GM21619 (cell line): ENCODE results near the gene BRAF.
"Not testable (repeated sequence)": the region's sequence is repeated elsewhere in the genome, so short reads cannot be mapped to it uniquely, and the experiment has no call there.

Experiments used
- ATAC-seq: cut with Tn5 transposase; IDR thresholded peaks from one replicate; pipeline ENCODE4 v1.9.1; 2021; ENCODE audit not compliant: unreplicated experiment

The BRAF gene

GRCh38 chr7:140684066-140684950 lies 240.4 kb downstream of the BRAF start:
- no peak for ATAC-seq

GRCh38 chr7:140683657-140684056 lies 241.1 kb downstream of the BRAF start:
- no peak for ATAC-seq

GRCh38 chr7:140681766-140682165 lies 243.0 kb downstream of the BRAF start:
- ATAC-seq = no peak

DNA sequence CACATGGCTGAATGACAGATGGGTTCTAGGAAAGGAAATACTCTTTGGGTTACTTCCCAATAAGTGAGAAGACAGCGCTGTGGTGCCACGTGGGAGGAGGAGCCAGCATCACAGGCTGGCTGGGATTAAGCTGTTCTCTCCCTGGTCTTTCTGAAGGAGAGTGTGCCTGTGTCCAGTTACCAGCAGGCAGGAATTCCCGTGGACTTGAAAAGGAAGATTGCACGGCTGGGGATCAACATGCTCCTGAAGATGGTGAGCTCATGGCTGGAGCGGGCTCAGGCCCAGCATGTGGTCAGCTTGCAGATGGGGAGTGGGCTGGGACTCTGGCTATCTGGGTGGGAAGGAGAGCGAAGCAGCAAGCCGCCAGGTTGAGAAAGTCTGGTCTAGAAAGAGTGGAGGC lies 243.8 kb downstream of the BRAF start:
- no peak for ATAC-seq

GRCh38 chr7:140679186-140679585 lies 245.5 kb downstream of the BRAF start:
- ATAC-seq = no peak

DNA sequence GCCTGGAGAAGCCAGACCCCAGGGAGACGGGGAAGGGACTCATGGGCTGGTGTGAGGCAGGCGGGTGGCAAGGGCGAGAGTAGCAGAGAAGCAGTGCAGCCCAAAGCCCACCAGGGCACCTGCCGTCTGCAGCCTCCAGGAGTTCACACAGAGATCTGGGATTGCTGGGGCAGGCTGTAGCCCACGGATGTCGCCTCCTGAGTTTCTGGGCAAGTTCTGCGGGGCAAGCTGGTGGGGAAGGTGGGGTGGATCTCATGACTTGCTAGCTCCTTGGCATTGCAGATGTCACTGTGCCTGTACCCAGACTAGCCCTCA lies 246.0 kb downstream of the BRAF start:
- ATAC-seq = no peak

- ATAC-seq = no peak
Observed at GRCh38 chr7:140678081-140678815, 246.5 kb downstream of the BRAF start.

DNA sequence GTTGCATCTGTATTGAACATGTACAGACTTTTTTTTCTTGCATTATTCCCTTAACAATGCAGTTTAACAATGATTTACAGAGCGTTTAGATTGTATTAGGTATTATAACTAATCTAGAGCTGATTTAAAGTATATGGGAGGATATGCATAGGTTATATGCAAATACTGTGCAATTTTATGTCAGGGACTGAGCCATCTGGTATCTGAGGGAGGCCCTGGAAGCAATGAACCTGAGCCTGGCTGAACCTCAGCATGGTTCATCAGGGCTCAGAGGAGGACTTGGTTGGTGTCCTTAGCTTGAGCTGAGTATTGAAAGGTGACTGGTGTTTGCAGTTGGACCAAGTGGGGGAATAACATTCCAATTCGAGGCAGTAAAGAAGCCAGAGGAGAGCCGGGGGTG lies 247.2 kb downstream of the BRAF start:
- no peak for ATAC-seq

DNA sequence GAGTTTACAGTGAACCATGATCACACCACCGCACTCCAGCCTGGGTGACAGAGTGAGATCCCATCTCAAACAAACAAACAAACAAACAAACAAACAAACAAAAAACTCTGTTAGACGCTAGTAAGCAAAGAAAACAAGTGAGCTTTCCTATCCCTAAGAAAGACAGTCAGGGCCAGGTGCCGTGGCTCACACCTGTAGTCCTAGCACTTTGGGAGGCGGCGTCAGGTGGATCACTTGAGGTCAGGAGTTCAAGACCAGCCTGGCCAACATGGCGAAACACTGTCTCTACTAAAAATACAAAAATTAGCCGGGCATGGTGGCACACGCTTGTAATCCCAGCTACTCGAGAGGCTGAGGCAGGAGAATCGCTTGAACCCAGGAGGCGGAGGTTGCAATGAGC lies 247.8 kb downstream of the BRAF start:
- ATAC-seq = not testable (repeated sequence)

GRCh38 chr7:140676306-140676705 lies 248.4 kb downstream of the BRAF start:
- ATAC-seq = peak; percentile 53

DNA sequence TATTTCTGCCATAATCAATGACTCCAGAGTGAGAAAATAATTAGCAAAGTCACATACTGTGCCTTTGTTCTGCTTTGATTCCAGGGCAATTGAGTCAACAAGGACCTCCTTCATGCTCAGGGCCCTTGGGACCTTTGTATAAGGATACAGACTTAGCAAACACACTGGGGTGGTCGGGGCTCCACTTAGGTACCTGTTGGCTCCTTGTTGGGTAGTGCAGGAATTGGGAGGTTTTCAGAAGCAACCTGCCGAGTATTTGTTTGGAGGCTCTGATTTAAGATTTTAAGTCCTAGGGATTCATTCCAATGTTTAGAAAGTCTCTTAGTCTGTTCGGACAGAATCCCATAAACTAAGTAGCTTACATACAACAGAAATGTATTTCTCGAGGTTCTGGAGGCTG lies 249.0 kb downstream of the BRAF start:
- no peak for ATAC-seq

- ATAC-seq = no peak
Observed at GRCh38 chr7:140674899-140675701, 249.6 kb downstream of the BRAF start.

GRCh38 chr7:140674356-140674800 lies 250.4 kb downstream of the BRAF start:
- peak; percentile 16 for ATAC-seq

DNA sequence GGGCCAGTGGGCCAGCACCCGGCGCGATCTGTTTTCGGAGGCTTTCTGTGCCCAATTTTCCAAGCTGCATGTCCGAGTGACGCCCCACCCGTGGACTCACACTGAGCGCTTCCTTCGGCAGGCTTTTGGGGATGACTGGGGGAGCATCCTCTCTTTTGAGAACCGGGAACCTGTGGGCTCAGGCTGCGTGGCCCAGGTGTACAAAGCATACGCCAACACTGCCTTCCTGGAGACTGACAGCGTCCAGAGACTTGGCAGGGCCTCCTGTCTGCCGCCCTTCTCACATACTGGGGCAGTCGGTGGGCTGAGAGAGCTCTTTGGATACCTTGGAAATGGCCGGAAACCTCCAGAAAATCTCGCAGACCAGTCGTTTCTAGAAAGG lies 251.0 kb downstream of the BRAF start:
- no peak for ATAC-seq

- peak; percentile 37 for ATAC-seq
Observed at GRCh38 chr7:140673063-140673773, 251.5 kb downstream of the BRAF start.

DNA sequence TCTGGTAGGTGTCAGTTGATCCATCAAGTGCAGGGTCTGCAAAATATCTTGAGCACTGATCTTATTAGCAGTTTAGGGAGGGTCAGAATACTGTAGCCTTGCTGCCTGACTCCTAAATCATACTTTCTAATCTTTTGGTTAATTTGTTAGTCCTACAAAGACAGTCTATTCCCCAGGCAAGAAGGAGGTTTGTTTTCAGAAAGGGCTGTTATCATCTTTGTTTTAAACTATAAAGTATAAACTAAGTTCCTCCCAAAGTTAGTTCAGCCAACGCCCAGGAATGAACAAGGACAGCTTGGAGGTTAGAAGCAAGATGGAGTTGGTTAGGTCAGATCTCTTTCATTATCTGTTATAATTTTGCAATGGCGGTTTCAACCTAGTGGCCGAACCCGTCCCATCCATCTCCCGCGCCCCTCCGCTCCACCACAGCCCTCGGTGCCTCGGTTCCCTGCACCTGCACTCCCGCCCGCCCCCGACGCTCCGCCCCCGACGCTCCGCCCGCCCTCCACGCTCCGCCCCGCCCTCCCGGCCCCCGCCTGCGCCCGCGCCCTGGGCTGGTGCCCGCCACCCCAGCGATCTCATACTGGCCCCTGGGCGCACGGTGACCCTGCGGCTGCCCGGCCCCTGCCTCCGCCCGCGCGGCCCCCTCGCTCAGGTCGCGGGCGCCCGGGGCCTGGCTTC lies 252.2 kb downstream of the BRAF start, which contains the start of gene ADCK2:
TSS of gene ADCK2 (plus strand) at position 564 of the 681 bp plus-strand sequence. CDS start 386 bp downstream, outside the sequence.
- peak; percentile 47 for ATAC-seq

- no peak for ATAC-seq
Observed at GRCh38 chr7:140671966-140672365, 252.8 kb downstream of the BRAF start.

GRCh38 chr7:140670343-140670935 lies 254.3 kb downstream of the BRAF start:
- ATAC-seq = no peak

DNA sequence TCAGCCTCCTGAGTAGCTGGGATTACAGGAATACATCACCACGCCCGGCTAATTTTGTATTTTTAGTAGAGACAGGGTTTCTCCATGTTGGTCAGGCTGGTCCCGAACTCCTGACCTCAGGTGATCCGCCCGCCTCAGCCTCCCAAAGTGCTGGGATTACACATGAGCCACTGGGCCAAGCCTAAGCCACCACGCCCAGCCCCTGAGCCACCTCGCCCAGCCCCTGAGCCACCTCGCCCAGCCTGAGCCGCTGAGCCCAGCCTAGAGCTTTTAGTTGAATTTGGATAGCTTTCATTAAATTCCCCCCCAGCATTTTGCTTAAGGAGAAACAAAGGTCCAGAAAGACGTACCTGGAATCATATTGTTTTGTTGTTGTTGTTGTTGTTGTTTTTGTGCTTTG lies 254.9 kb downstream of the BRAF start:
- not testable (repeated sequence) for ATAC-seq

DNA sequence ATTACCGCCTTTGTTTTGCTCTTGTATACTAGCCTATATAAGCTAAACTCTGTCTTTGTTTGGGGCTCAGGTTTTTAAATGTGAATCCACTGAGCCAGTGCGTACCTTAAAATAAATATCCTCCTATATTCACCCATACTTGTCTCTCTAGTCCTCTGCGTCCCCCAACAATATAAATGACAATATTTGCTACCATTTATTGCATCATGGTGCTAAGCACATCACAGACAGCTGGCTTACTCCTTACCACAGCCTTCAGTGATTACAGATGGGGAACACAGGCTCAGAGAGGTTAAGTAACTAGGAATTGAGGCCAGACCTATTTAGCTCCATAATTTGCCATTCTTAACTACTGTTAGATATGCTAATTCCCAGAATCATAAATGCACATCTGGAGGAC lies 255.4 kb downstream of the BRAF start:
- no peak for ATAC-seq
